HEK293 (cell line): ENCODE measurements around the gene CAPRIN1.

Source experiments
- CTCF ChIA-PET: fragments of 350-600 bp; formaldehyde crosslinking; extraction: SDS; loops from one replicate; lab custom pipeline; 2021; ENCODE audit warnings: antibody characterized with exemption; lab: Yijun Ruan, JAX
- POLR2A ChIA-PET: fragments of 300-600 bp; formaldehyde crosslinking; extraction: SDS; loops from one replicate; lab custom pipeline; 2020; ENCODE audit warnings: antibody characterized with exemption, inconsistent platforms; lab: Yijun Ruan, JAX
- H3K27ac ChIP-seq: fragments of 200-500 bp; sonication (Bioruptor generic); 2 replicates; pipeline ENCODE4 v1.5.1; 2014; ENCODE audit warnings: low read depth, low read length, control low read depth, inconsistent platforms; ENCODE audit errors: extremely low read depth
- H3K36me3 ChIP-seq, 2 experiments: fragments of 200-500 bp in 1 of 2; sonication (Bioruptor generic) in 1 of 2; 1 replicate in 1 of 2; 2 replicates in 1 of 2; pipeline ENCODE4 v1.5.1; 2014 to 2017; ENCODE audit warnings: inconsistent platforms in 2 of 2, low read length in 2 of 2; ENCODE audit not compliant: control insufficient read depth in 2 of 2, insufficient read depth in 1 of 2
- H3K4me1 ChIP-seq: fragments of 200-500 bp; sonication (Bioruptor generic); 2 replicates; pipeline ENCODE4 v1.5.1; 2014; ENCODE audit warnings: mild to moderate bottlenecking, low read length, inconsistent platforms; ENCODE audit not compliant: control insufficient read depth, insufficient read depth
- H3K4me3 ChIP-seq: 2 replicates; pipeline ENCODE4 v1.5.1; 2011; ENCODE audit warnings: low read depth, mild to moderate bottlenecking, control low read depth, low read length, moderate library complexity
- H3K9me3 ChIP-seq: fragments of 200-500 bp; sonication (Bioruptor generic); 2 replicates; pipeline ENCODE4 v1.5.1; 2014; ENCODE audit warnings: low read depth, low read length, inconsistent platforms; ENCODE audit not compliant: control insufficient read depth, insufficient read depth
- HIC1 ChIP-seq: fragments of 450-650 bp; formaldehyde crosslinking; IDR thresholded peaks from 2 replicates; pipeline ENCODE4 v1.5.1; 2016; ENCODE audit warnings: missing biosample characterization, missing genetic modification characterization
- MZF1 ChIP-seq: fragments of 450-650 bp; formaldehyde crosslinking; IDR thresholded peaks from 2 replicates; pipeline ENCODE4 v1.5.1; 2017; ENCODE audit warnings: missing biosample characterization, missing genetic modification characterization, borderline replicate concordance
- SALL2 ChIP-seq: fragments of 450-650 bp; formaldehyde crosslinking; IDR thresholded peaks from 2 replicates; pipeline ENCODE4 v1.5.0; 2017; ENCODE audit warnings: missing biosample characterization, mild to moderate bottlenecking, missing genetic modification characterization, borderline replicate concordance
- SCRT2 ChIP-seq: fragments of 450-650 bp; formaldehyde crosslinking; IDR thresholded peaks from 2 replicates; pipeline ENCODE4 v1.5.1; 2016; ENCODE audit warnings: missing biosample characterization, missing genetic modification characterization
- WT1 ChIP-seq: fragments of 450-650 bp; formaldehyde crosslinking; IDR thresholded peaks from 2 replicates; pipeline ENCODE4 v1.5.1; 2016; ENCODE audit warnings: missing biosample characterization, missing genetic modification characterization
- YY1 ChIP-seq: fragments of 450-650 bp; formaldehyde crosslinking; IDR thresholded peaks from 2 replicates; pipeline ENCODE4 v1.5.1; 2018; ENCODE audit warnings: missing biosample characterization, missing genetic modification characterization
- YY2 ChIP-seq: fragments of 450-650 bp; formaldehyde crosslinking; IDR thresholded peaks from 2 replicates; pipeline ENCODE4 v1.5.1; 2016; ENCODE audit warnings: missing biosample characterization, missing genetic modification characterization
- ZBTB17 ChIP-seq: fragments of 450-650 bp; formaldehyde crosslinking; IDR thresholded peaks from 2 replicates; pipeline ENCODE4 v1.5.1; 2016; ENCODE audit warnings: missing biosample characterization, missing genetic modification characterization
- ZBTB49 ChIP-seq: fragments of 450-650 bp; formaldehyde crosslinking; IDR thresholded peaks from 2 replicates; pipeline ENCODE4 v1.5.1; 2016; ENCODE audit warnings: missing biosample characterization, missing genetic modification characterization, low read depth
- ZBTB8A ChIP-seq: fragments of 450-650 bp; formaldehyde crosslinking; IDR thresholded peaks from 2 replicates; pipeline ENCODE4 v1.5.1; 2016; ENCODE audit warnings: missing biosample characterization, missing genetic modification characterization
- ZFP3 ChIP-seq: fragments of 450-650 bp; formaldehyde crosslinking; IDR thresholded peaks from 2 replicates; pipeline ENCODE4 v1.5.1; 2016; ENCODE audit warnings: low read depth, missing biosample characterization, missing genetic modification characterization
- ZNF157 ChIP-seq: fragments of 450-650 bp; formaldehyde crosslinking; IDR thresholded peaks from 2 replicates; pipeline ENCODE4 v1.5.1; 2016; ENCODE audit warnings: missing biosample characterization, missing genetic modification characterization
- ZNF169 ChIP-seq: fragments of 450-650 bp; formaldehyde crosslinking; IDR thresholded peaks from 2 replicates; pipeline ENCODE4 v1.5.1; 2016; ENCODE audit warnings: missing biosample characterization, missing genetic modification characterization
- ZNF221 ChIP-seq: fragments of 450-650 bp; formaldehyde crosslinking; IDR thresholded peaks from 2 replicates; pipeline ENCODE4 v1.5.1; 2017; ENCODE audit warnings: missing biosample characterization, missing genetic modification characterization, borderline replicate concordance
- ZNF335 ChIP-seq: fragments of 450-650 bp; formaldehyde crosslinking; conservative IDR thresholded peaks from 2 replicates; pipeline ENCODE4 v1.5.1; 2016; ENCODE audit warnings: missing biosample characterization, missing genetic modification characterization
- ZNF37A ChIP-seq: fragments of 450-650 bp; IDR thresholded peaks from 2 replicates; pipeline ENCODE4 v1.5.1; 2018; ENCODE audit warnings: missing biosample characterization, missing genetic modification characterization
- ZNF394 ChIP-seq: fragments of 450-650 bp; formaldehyde crosslinking; IDR thresholded peaks from 2 replicates; pipeline ENCODE4 v1.5.1; 2016; ENCODE audit warnings: missing biosample characterization, missing genetic modification characterization, mild to moderate bottlenecking, moderate library complexity, borderline replicate concordance
- ZNF449 ChIP-seq: fragments of 450-650 bp; formaldehyde crosslinking; IDR thresholded peaks from 2 replicates; pipeline ENCODE4 v1.5.1; 2017; ENCODE audit warnings: missing biosample characterization, mild to moderate bottlenecking, missing genetic modification characterization, moderate library complexity
- ZNF473 ChIP-seq: fragments of 450-650 bp; formaldehyde crosslinking; IDR thresholded peaks from 2 replicates; pipeline ENCODE4 v1.5.1; 2017; ENCODE audit warnings: missing biosample characterization, missing genetic modification characterization
- ZNF501 ChIP-seq: fragments of 450-650 bp; formaldehyde crosslinking; IDR thresholded peaks from 2 replicates; pipeline ENCODE4 v1.5.1; 2016; ENCODE audit warnings: missing biosample characterization, missing genetic modification characterization
- ZNF664 ChIP-seq: fragments of 450-650 bp; formaldehyde crosslinking; IDR thresholded peaks from 2 replicates; pipeline ENCODE4 v1.5.1; 2016; ENCODE audit warnings: missing biosample characterization, missing genetic modification characterization
- ZNF701 ChIP-seq: fragments of 450-650 bp; formaldehyde crosslinking; IDR thresholded peaks from 2 replicates; pipeline ENCODE4 v1.5.1; 2016; ENCODE audit warnings: missing biosample characterization, missing genetic modification characterization
- ZNF747 ChIP-seq: fragments of 450-650 bp; formaldehyde crosslinking; IDR thresholded peaks from 2 replicates; pipeline ENCODE4 v1.5.1; 2016; ENCODE audit warnings: missing biosample characterization, missing genetic modification characterization
- ZNF785 ChIP-seq: fragments of 450-650 bp; formaldehyde crosslinking; IDR thresholded peaks from 2 replicates; pipeline ENCODE4 v1.5.1; 2016; ENCODE audit warnings: missing biosample characterization, missing genetic modification characterization
- ZNF830 ChIP-seq: fragments of 450-650 bp; IDR thresholded peaks from 2 replicates; pipeline ENCODE4 v1.5.0; 2018; ENCODE audit warnings: missing biosample characterization, missing genetic modification characterization, low read depth, mild to moderate bottlenecking, moderate library complexity
- ZNF837 ChIP-seq: fragments of 450-650 bp; formaldehyde crosslinking; IDR thresholded peaks from 2 replicates; pipeline ENCODE4 v1.5.1; 2016; ENCODE audit warnings: missing biosample characterization, missing genetic modification characterization

Gene CAPRIN1

GRCh38 chr11:34040571-34040970 lies 11.0 kb upstream of the CAPRIN1 start:
- ChIA-PET POLR2A (no interaction called here), CTCF (no interaction called here)
- no peaks in the 10 kb centered on the region for H3K36me3 ChIP-seq
- no peak overlapping the region for H3K27ac ChIP-seq
- H3K4me1 ChIP-seq, result no peaks in the 10 kb centered on the region
- no peak for TF ChIP-seq ZBTB49
- no peak for TF ChIP-seq ZNF785 (tag by site-specific recombination)
- TF ChIP-seq ZNF701 (tag by site-specific recombination), result no peak
- no peak for TF ChIP-seq YY1 (tag by site-specific recombination)
- no peak for TF ChIP-seq SALL2
- no peak for TF ChIP-seq ZNF394 (tag by site-specific recombination)
- TF ChIP-seq ZNF449, result no peak
- H3K9me3 ChIP-seq, result no peaks in the 10 kb centered on the region
- no peak overlapping the region for H3K4me3 ChIP-seq

- CTCF ChIA-PET, result interaction anchor here (0.6 to 0.7 kb wide), 2 partner anchors 20 to 38 kb away, joined by 3 read pairs; no protein-coding TSS in a partner anchor
- POLR2A ChIA-PET, result interaction anchor here (0.6 kb wide), 1 partner anchor 71 kb away, joined by 3 read pairs; no protein-coding TSS in a partner anchor
- no peaks in the 10 kb centered on the region for H3K36me3 ChIP-seq
- TF ChIP-seq ZBTB8A (no peak), ZNF335 (0 out of 2 replicates have a peak, but pooled peaks have one; percentile 17), ZNF169 (no peak), ZNF157 (tag by site-specific recombination) (no peak), ZNF473 (tag by site-specific recombination) (no peak)
- no peak overlapping the region for H3K27ac ChIP-seq
- no peaks in the 10 kb centered on the region for H3K4me1 ChIP-seq
- H3K9me3 ChIP-seq, result no peaks in the 10 kb centered on the region
- no peak overlapping the region for H3K4me3 ChIP-seq
These were observed 6.7 kb upstream of the CAPRIN1 start for GRCh38 chr11:34044664-34045485.

GRCh38 chr11:34049028-34049427 lies 2.5 kb upstream of the CAPRIN1 start:
- H3K4me3 ChIP-seq, result no peak overlapping the region
- ChIA-PET POLR2A (no interaction called here), CTCF (interaction anchor here (1.7 to 1.9 kb wide), 3 partner anchors 51 to 61 kb away, joined by 4 to 6 read pairs (median 4); no protein-coding TSS in a partner anchor)
- H3K27ac ChIP-seq, result no peak overlapping the region
- 0 out of 2 replicates have a peak, but pooled peaks cover 3% of the 10 kb centered on the region for H3K4me1 ChIP-seq
- peaks cover 0 to 10% of the 10 kb centered on the region in 2 experiments; a peak in 1 of 3 replicates for H3K36me3 ChIP-seq
- H3K9me3 ChIP-seq, result no peaks in the 10 kb centered on the region
- TF ChIP-seq ZNF157 (tag by site-specific recombination) (no peak), ZBTB17 (no peak), ZNF747 (no peak), MZF1 (tag by site-specific recombination) (no peak), ZNF221 (tag by site-specific recombination) (no peak), SCRT2 (no peak), ZNF664 (no peak), HIC1 (tag by site-specific recombination) (no peak), ZNF830 (tag by site-specific recombination) (no peak), ZNF837 (tag by site-specific recombination) (no peak), ZNF37A (no peak), YY2 (no peak), WT1 (tag by site-specific recombination) (no peak), ZNF501 (tag by site-specific recombination) (no peak), ZFP3 (tag by site-specific recombination) (no peak)
